HEK293 (cell line): Measurements from ENCODE around the gene TMEM61.

Experiments used
- HIC1 ChIP-seq: fragments of 450-650 bp; formaldehyde crosslinking; IDR thresholded peaks from 2 replicates; pipeline ENCODE4 v1.5.1; 2016; ENCODE audit warnings: missing biosample characterization, missing genetic modification characterization
- PRDM1 ChIP-seq: fragments of 450-650 bp; formaldehyde crosslinking; IDR thresholded peaks from 2 replicates; pipeline ENCODE4; 2016; ENCODE audit warnings: missing biosample characterization, missing genetic modification characterization

GRCh38 chr1:54980528-54981241, at the start of gene TMEM61:
- TF ChIP-seq PRDM1 (tag by site-specific recombination) (no peak), HIC1 (tag by site-specific recombination) (no peak)
